AG04450 (cell line): Measurements from ENCODE around the gene ALG12. TPM values are rescaled to one million over a fixed set of nuclear protein-coding genes. Genes with fewer than 3 reads are reported as not detected.
A peak's percentile ranks its signal among the peaks of the same experiment; 100 is the strongest.

Experiments used
- CTCF ChIA-PET: fragments of 300-600, 350-600 bp; formaldehyde crosslinking; extraction: SDS; loops from one replicate; lab custom pipeline; 2022; ENCODE audit warnings: antibody characterized with exemption, inconsistent platforms; lab: Charles Lee
- POLR2A ChIA-PET: fragments of 350-600 bp; formaldehyde crosslinking; extraction: SDS; loops from one replicate; lab custom pipeline; 2021; ENCODE audit warnings: antibody characterized with exemption, inconsistent platforms; lab: Yijun Ruan, JAX
- DNase-seq: peaks from one replicate; pipeline ENCODE4 v3.0.0-alpha.2; 2011; ENCODE audit warnings: low read depth, low spot score
- H3K27ac ChIP-seq: one replicate; pipeline ENCODE4 v1.5.1; 2012; ENCODE audit warnings: low read depth, low read length, control low read depth
- H3K27me3 ChIP-seq: one replicate; pipeline ENCODE4 v1.6.0; 2012; ENCODE audit warnings: low read length; ENCODE audit not compliant: control insufficient read depth, insufficient read depth
- H3K4me3 ChIP-seq: 2 replicates; pipeline ENCODE4 v1.5.1; 2011; ENCODE audit warnings: mild to moderate bottlenecking, low read depth, low read length, control low read depth
- H3K9me3 ChIP-seq: 2 replicates; pipeline ENCODE4 v1.5.1; 2012; ENCODE audit warnings: low read length; ENCODE audit not compliant: control insufficient read depth, insufficient read depth
- polyA plus RNA-seq: library from polyadenylated mRNA; depleted of rRNA; stranded (reverse); fragments of >200 nt; gene quantifications from 2 replicates; pipeline ENCODE4 v1.2.3, GENCODE V29; 2011
- TF ChIP-seq, protein P1 (sequence below): IDR thresholded peaks from 2 replicates; pipeline ENCODE4 v1.5.1; 2011; ENCODE audit warnings: low read depth, low read length, control low read depth, inconsistent platforms

The ALG12 gene
- polyA plus RNA-seq, 1 experiment = 5.6 TPM

DNA sequence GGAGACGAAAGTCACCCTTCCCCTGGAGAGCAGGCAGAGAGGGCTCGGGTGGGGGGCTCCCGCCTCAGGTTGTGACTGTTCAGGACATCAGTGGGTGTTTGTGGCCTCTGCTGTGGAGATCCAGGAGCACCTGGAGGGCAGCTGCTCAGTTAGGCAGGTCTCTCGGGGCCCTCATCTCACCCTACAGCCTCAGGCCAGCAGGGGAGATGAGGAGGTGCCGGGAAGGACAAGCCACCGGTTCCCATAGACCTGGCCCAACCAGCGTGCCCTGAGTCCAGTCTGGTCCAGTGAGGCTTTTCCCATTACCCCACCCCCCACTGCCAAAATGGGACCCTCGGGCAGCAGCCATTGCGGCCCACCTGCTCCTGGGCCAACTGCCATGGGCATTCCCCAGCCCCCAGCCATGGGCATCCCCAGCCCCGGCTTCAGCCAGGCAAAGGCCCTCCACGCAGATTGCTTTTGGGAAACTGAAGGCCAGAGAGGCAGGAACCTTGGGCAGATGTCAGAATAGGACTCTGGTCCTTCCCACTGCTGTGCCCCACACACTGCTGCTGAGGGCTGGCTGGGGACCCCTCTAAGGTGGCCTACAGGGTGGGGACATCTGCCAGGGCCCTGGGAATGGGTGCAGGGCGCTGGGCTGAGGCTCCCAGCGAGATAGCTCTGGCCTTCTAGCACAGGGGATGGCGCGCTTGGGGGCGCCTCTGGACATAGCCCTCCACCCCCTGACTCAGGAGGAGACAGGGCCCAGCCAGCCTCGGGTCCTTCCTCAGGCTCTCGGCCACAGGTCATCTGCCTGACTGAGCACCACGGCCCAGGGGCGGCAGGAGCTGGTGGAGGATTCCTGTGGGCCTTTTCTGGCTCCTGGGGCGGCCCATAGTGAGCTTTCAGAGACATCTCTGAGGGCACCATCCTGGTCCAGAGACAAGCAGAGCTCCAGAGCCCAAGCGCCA is 47.1 kb upstream of the ALG12 start:
- H3K4me3 ChIP-seq = no peak overlapping the region
- no peaks in the 10 kb centered on the region for H3K27me3 ChIP-seq
- ChIA-PET CTCF (interaction anchor here (0.7 kb wide), 1 partner anchor 153 kb away, joined by 3 read pairs; no protein-coding TSS in a partner anchor), POLR2A (no interaction called here)
- H3K27ac ChIP-seq = peak overlapping the region; percentile 31
- TF ChIP-seq, protein P1, sequence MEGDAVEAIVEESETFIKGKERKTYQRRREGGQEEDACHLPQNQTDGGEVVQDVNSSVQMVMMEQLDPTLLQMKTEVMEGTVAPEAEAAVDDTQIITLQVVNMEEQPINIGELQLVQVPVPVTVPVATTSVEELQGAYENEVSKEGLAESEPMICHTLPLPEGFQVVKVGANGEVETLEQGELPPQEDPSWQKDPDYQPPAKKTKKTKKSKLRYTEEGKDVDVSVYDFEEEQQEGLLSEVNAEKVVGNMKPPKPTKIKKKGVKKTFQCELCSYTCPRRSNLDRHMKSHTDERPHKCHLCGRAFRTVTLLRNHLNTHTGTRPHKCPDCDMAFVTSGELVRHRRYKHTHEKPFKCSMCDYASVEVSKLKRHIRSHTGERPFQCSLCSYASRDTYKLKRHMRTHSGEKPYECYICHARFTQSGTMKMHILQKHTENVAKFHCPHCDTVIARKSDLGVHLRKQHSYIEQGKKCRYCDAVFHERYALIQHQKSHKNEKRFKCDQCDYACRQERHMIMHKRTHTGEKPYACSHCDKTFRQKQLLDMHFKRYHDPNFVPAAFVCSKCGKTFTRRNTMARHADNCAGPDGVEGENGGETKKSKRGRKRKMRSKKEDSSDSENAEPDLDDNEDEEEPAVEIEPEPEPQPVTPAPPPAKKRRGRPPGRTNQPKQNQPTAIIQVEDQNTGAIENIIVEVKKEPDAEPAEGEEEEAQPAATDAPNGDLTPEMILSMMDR = no peak
- H3K9me3 ChIP-seq = peaks cover 4% of the 10 kb centered on the region; the same call in 1 of the 2 replicates
- DNase-seq = no peak

DNA sequence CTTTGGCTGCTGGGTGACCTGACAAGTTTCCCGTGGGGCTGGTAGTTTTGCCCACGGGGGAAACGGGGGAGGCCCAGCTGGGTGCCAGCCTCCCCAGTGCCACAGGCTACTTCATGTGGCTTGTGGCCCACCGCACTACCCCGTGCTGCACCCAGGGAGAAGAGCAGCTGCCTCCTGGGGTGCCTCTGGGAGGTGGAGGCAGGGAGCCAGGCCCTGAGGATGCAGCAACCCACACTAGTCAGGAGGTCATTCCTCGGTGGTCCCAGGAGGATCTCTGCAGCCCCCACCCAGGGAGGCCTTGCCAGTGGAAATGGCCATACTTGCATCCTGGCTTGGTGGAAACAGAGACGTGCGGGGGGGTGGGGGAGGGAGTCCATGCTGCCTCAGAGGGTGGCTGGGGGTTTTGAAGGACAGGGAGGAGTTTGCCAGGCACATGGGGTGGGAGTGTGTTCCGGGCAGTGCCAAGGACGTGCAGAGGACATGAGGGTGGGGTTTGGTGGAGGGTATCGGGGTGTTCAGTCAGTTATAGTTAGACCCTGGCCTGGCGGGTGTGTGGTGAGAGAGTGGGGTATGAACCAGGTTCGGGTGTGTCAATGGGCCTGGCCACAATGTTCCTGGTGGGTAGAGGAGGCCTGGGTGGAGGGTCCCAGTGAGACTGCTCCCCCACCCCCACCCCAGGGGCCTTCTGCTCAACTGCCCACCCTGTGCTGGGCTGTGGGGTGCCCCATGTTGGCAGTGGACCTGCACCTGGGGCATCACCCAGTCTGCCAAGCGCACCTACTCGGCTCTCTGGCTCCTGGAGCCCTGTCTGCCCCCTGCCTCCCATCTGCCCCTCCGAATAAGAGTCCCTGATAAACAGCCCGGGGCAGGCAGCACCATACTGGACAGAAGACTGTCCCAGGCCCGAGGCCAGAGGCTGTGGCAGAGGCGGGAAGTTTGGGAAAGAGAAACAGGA is 46.2 kb upstream of the ALG12 start:
- DNase-seq = no peak
- Histone ChIP-seq H3K27ac (peak overlapping the region; percentile 31), H3K4me3 (0 out of 2 replicates have a peak overlapping the region, but pooled peaks have one; percentile 82), H3K9me3 (peaks cover 4% of the 10 kb centered on the region; the same call in 1 of the 2 replicates), H3K27me3 (no peaks in the 10 kb centered on the region)
- TF ChIP-seq, protein P1 = no peak
- POLR2A ChIA-PET = no interaction called here
- CTCF ChIA-PET = no interaction called here

DNA sequence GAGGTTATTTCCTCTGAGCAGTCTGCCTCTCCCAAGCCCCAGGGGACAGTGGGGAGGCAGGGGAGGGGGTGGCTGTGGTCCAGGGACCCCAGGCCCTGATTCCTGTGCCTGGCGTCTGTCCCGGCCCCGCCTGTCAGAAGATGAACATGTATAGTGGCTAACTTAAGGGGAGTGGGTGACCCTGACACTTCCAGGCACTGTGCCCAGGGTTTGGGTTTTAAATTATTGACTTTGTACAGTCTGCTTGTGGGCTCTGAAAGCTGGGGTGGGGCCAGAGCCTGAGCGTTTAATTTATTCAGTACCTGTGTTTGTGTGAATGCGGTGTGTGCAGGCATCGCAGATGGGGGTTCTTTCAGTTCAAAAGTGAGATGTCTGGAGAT is 45.4 kb upstream of the ALG12 start:
- POLR2A ChIA-PET = no interaction called here
- TF ChIP-seq, protein P1 = no peak
- H3K4me3 ChIP-seq = peak overlapping the region; percentile 82
- no peak overlapping the region for H3K27ac ChIP-seq
- H3K9me3 ChIP-seq = peaks cover 4% of the 10 kb centered on the region; the same call in 1 of the 2 replicates
- H3K27me3 ChIP-seq = no peaks in the 10 kb centered on the region
- CTCF ChIA-PET = no interaction called here
- no peak for DNase-seq

DNA sequence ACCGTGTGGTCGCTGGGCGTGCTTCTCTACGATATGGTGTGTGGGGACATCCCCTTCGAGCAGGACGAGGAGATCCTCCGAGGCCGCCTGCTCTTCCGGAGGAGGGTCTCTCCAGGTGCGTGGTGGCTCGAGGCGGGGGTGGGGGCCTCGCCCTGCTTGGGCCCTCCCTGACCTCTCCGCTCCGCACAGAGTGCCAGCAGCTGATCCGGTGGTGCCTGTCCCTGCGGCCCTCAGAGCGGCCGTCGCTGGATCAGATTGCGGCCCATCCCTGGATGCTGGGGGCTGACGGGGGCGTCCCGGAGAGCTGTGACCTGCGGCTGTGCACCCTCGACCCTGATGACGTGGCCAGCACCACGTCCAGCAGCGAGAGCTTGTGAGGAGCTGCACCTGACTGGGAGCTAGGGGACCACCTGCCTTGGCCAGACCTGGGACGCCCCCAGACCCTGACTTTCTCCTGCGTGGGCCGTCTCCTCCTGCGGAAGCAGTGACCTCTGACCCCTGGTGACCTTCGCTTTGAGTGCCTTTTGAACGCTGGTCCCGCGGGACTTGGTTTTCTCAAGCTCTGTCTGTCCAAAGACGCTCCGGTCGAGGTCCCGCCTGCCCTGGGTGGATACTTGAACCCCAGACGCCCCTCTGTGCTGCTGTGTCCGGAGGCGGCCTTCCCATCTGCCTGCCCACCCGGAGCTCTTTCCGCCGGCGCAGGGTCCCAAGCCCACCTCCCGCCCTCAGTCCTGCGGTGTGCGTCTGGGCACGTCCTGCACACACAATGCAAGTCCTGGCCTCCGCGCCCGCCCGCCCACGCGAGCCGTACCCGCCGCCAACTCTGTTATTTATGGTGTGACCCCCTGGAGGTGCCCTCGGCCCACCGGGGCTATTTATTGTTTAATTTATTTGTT is 44.8 kb upstream of the ALG12 start:
- TF ChIP-seq, protein P1 = no peak
- Histone ChIP-seq H3K9me3 (peaks cover 4% of the 10 kb centered on the region; the same call in 1 of the 2 replicates), H3K27me3 (no peaks in the 10 kb centered on the region), H3K4me3 (peak overlapping the region; percentile 82), H3K27ac (peak overlapping the region; percentile 84)
- ChIA-PET CTCF (no interaction called here), POLR2A (interaction anchor here (0.6 to 3.5 kb wide), 4 partner anchors 8 to 26 kb away, joined by 3 to 20 read pairs (median 13); no protein-coding TSS in a partner anchor)
- DNase-seq = no peak
